A549 (cell line): ENCODE data around the gene FBXO22. TPM values are rescaled to one million over a fixed set of nuclear protein-coding genes. Genes with fewer than 3 reads are reported as not detected.

Experiments used
- ATAC-seq, 2 experiments: fragments of 200-7000 bp in 1 of 2; fragments of >200 bp in 1 of 2; cut with Nextera tagmentation in 1 of 2; cut with Tn5 transposase in 1 of 2; 3 replicates each; pipeline versions ENCODE4 v1.8.0 to v1.9.1; 2018 to 2020; ENCODE audit warnings: mild to moderate bottlenecking in 1 of 2, moderate library complexity in 1 of 2
- CTCF ChIA-PET: fragments of 300-600 bp; sonication (Branson Sonifier 250); formaldehyde crosslinking; extraction: SDS; loops from one replicate; lab custom pipeline; 2021; ENCODE audit warnings: antibody characterized with exemption, inconsistent platforms; lab: Yijun Ruan, JAX
- POLR2A ChIA-PET: fragments of 350-600 bp; formaldehyde crosslinking; extraction: SDS; loops from one replicate; lab custom pipeline; 2021; ENCODE audit warnings: antibody characterized with exemption, inconsistent platforms; lab: Yijun Ruan, JAX
- DNase-seq, 2 experiments: peaks; one replicate each; pipeline versions ENCODE4 v3.0.0 to v3.0.0-alpha.2; 2011 to 2016; ENCODE audit warnings: low read depth in 1 of 2, low spot score in 1 of 2
- FAIRE-seq: peaks from 2 replicates; lab custom pipeline; 2011; peaks lifted over from hg19 to GRCh38; lab: Jason Lieb, UNC
- H3K27ac ChIP-seq, 2 experiments: fragments of >200 bp; sonication (Bioruptor Twin); formaldehyde crosslinking; 3 replicates each; pipeline ENCODE4 v1.5.1; 2016 to 2017
- H3K4me1 ChIP-seq: fragments of >200 bp; sonication (Bioruptor Twin); formaldehyde crosslinking; 3 replicates; pipeline ENCODE4 v1.6.1; 2016
- H3K4me2 ChIP-seq: fragments of >200 bp; sonication (Bioruptor Twin); formaldehyde crosslinking; 3 replicates; pipeline ENCODE4 v1.6.1; 2016
- H3K4me3 ChIP-seq: fragments of >200 bp; sonication (Bioruptor Twin); formaldehyde crosslinking; 3 replicates; pipeline ENCODE4 v1.5.1; 2016
- H3K9me3 ChIP-seq: fragments of >200 bp; sonication (Bioruptor Twin); formaldehyde crosslinking; 3 replicates; pipeline ENCODE4 v1.6.1; 2016
- CBX8 ChIP-seq: fragments of 200-600 bp; sonication (generic); IDR thresholded peaks from 2 replicates; pipeline ENCODE4 v1.6.1; 2016
- CEBPB ChIP-seq, 2 experiments: fragments of >200 bp in 1 of 2; sonication (Bioruptor Twin) in 1 of 2; formaldehyde crosslinking in 1 of 2; IDR thresholded peaks; 2 replicates each; pipeline ENCODE4 v1.6.1; 2012 to 2016
- CHD2 ChIP-seq: fragments of 150-350 bp; IDR thresholded peaks from 2 replicates; pipeline ENCODE4 v1.6.1; 2014; ENCODE audit warnings: low read length; ENCODE audit not compliant: partially characterized antibody
- CHD4 ChIP-seq: fragments of 200-600 bp; sonication (generic); IDR thresholded peaks from 2 replicates; pipeline ENCODE4 v1.6.1; 2016; ENCODE audit warnings: antibody characterized with exemption, mild to moderate bottlenecking, borderline replicate concordance
- CTCF ChIP-seq: fragments of >200 bp; sonication (Bioruptor Twin); formaldehyde crosslinking; IDR thresholded peaks from 3 replicates; pipeline ENCODE4 v1.5.1; 2016
- EHF ChIP-seq: fragments of 250-450 bp; sonication (Bioruptor Pico); IDR thresholded peaks from 2 replicates; pipeline ENCODE4 v1.5.0; 2020; ENCODE audit warnings: mild to moderate bottlenecking
- ELK1 ChIP-seq: fragments of 150-350 bp; IDR thresholded peaks from 2 replicates; pipeline ENCODE4 v1.6.1; 2014; ENCODE audit warnings: low read depth, mild to moderate bottlenecking, low read length
- EP300 ChIP-seq, 2 experiments: fragments of >200 bp; sonication (Bioruptor Twin); formaldehyde crosslinking; IDR thresholded peaks; 2 replicates in 1 of 2; 3 replicates in 1 of 2; pipeline ENCODE4 v1.6.1; 2016 to 2017
- FOSB ChIP-seq: fragments of 250-450 bp; sonication (Bioruptor Pico); IDR thresholded peaks from 2 replicates; pipeline ENCODE4 v1.5.0; 2020; ENCODE audit warnings: mild to moderate bottlenecking, moderate library complexity
- HEYL ChIP-seq: fragments of 250-450 bp; sonication (Bioruptor Pico); IDR thresholded peaks from 2 replicates; pipeline ENCODE4 v1.8.0; 2021; ENCODE audit warnings: mild to moderate bottlenecking, moderate library complexity
- HMGXB4 ChIP-seq: fragments of 250-450 bp; sonication (Bioruptor Pico); IDR thresholded peaks from 2 replicates; pipeline ENCODE4 v1.5.0; 2021; ENCODE audit warnings: mild to moderate bottlenecking, moderate library complexity, borderline replicate concordance
- HOXA7 ChIP-seq: fragments of 250-450 bp; sonication (Bioruptor Pico); IDR thresholded peaks from 2 replicates; pipeline ENCODE4 v1.5.0; 2020; ENCODE audit warnings: mild to moderate bottlenecking, moderate library complexity
- HOXB13 ChIP-seq: fragments of 250-450 bp; sonication (Bioruptor Pico); IDR thresholded peaks from 2 replicates; pipeline ENCODE4 v1.5.0; 2020; ENCODE audit warnings: low read depth, mild to moderate bottlenecking, moderate library complexity
- HOXB5 ChIP-seq: fragments of 250-450 bp; sonication (Bioruptor Pico); IDR thresholded peaks from 2 replicates; pipeline ENCODE4 v1.5.0; 2020; ENCODE audit warnings: mild to moderate bottlenecking, moderate library complexity
- JUN ChIP-seq, 2 experiments: fragments of >200 bp; sonication (Bioruptor Twin); formaldehyde crosslinking; IDR thresholded peaks; 2 replicates in 1 of 2; 3 replicates in 1 of 2; pipeline ENCODE4 v1.6.1; 2016 to 2017
- MAX ChIP-seq: IDR thresholded peaks from 2 replicates; pipeline ENCODE4 v1.6.1; 2012
- MYC ChIP-seq: IDR thresholded peaks from 2 replicates; pipeline ENCODE4 v1.6.1; 2012; ENCODE audit warnings: mild to moderate bottlenecking, inconsistent platforms, low read length, improper control_type of control experiment, borderline replicate concordance
- POLR2A ChIP-seq: IDR thresholded peaks from 2 replicates; pipeline ENCODE4 v1.6.1; 2012; ENCODE audit warnings: mild to moderate bottlenecking, low read length
- RAD21 ChIP-seq, 2 experiments: fragments of >200 bp in 1 of 2; sonication (Bioruptor Twin) in 1 of 2; formaldehyde crosslinking in 1 of 2; IDR thresholded peaks in 1 of 2; conservative IDR thresholded peaks in 1 of 2; 2 replicates in 1 of 2; 3 replicates in 1 of 2; pipeline ENCODE4 v1.6.1; 2012 to 2018; ENCODE audit warnings: inconsistent platforms in 1 of 2
- RNF2 ChIP-seq: fragments of 200-600 bp; sonication (generic); IDR thresholded peaks from 2 replicates; pipeline ENCODE4 v1.6.1; 2016; ENCODE audit warnings: low read depth, mild to moderate bottlenecking, antibody characterized with exemption, moderate library complexity, borderline replicate concordance
- SREBF2 ChIP-seq: fragments of 450-650 bp; IDR thresholded peaks from 2 replicates; pipeline ENCODE4 v1.6.1; 2014; ENCODE audit warnings: mild to moderate bottlenecking, moderate library complexity
- TFCP2L1 ChIP-seq: fragments of 250-450 bp; sonication (Bioruptor Pico); IDR thresholded peaks from 2 replicates; pipeline ENCODE4 v1.5.0; 2021; ENCODE audit warnings: mild to moderate bottlenecking
- ZFP36 ChIP-seq: fragments of 450-650 bp; IDR thresholded peaks from 2 replicates; pipeline ENCODE4 v1.6.1; 2014; ENCODE audit warnings: borderline replicate concordance; ENCODE audit not compliant: partially characterized antibody
- WGBS: methylation state at CpG from one replicate; pipeline ENCODE4 v1.1.6; 2017; ENCODE audit errors: missing lambda C conversion rate; 5-methylcytosine and 5-hydroxymethylcytosine counted together
- polyA plus RNA-seq, 4 experiments: library from polyadenylated mRNA; depleted of rRNA in 3 of 4; stranded (reverse); fragments of >200 nt; fragmentation: RNase III in 1 of 4; extraction: RNeasy Plus Mini Kit Qiagen cat#74134 plus additional on column Dnase treatment in 1 of 4; gene quantifications; 2 replicates in 3 of 4; 3 replicates in 1 of 4; pipeline ENCODE4 v1.2.3, GENCODE V29; 2011 to 2017

Gene FBXO22
- polyA plus RNA-seq, 2 of the 4 experiments (the other 2 are of a cell fraction): 75.1 to 133 TPM

- TF ChIP-seq CTCF (no peak), CHD2 (no peak), MYC (no peak), HOXB13 (CRISPR knock-in tag) (no peak), RNF2 (no peak), EHF (no peak), EP300 (IDR thresholded peaks at IDR 0.05) (no peak)
- TF ChIP-seq, all 56 proteins: peak for 0
Measured at GRCh38 chr15:75930866-75931265, 27.2 kb downstream of the FBXO22 start (continued).

- peak in 1 of 2 experiments; percentile 52; a peak in 2 of 6 replicates for ATAC-seq
- CTCF ChIA-PET: interaction anchor here (1.2 to 1.3 kb wide), 2 partner anchors 9 to 14 kb away, joined by 3 to 4 read pairs; no protein-coding TSS in a partner anchor
Measured at GRCh38 chr15:75942464-75942863, 38.8 kb downstream of the FBXO22 start.

GRCh38 chr15:75943246-75943645 lies 39.6 kb downstream of the FBXO22 start:
- WGBS: 70% methylated on average over 5 of the region's 5 CpGs
- CTCF ChIA-PET: interaction anchor here (1.2 kb wide), 1 partner anchor 15 kb away, joined by 3 read pairs; no protein-coding TSS in a partner anchor
- Histone ChIP-seq H3K4me1 (0 out of 3 replicates have a peak, but pooled peaks cover 4% of the 10 kb centered on the region), H3K4me2 (no peak overlapping the region), H3K9me3 (no peaks in the 10 kb centered on the region), H3K4me3 (no peak overlapping the region), H3K27ac (no peak overlapping the region)
- POLR2A ChIA-PET: no interaction called here
- no peak for FAIRE-seq
- DNase-seq: no peak
- ATAC-seq: peak in 1 of 2 experiments; percentile 25; a peak in 1 of 6 replicates
- TF ChIP-seq MAX (no peak), ZFP36 (no peak), CBX8 (no peak), HEYL (no peak), ELK1 (no peak), CHD4 (no peak), EHF (no peak), POLR2A (no peak), FOSB (CRISPR knock-in tag) (no peak), RAD21 (conservative IDR thresholded peaks at IDR 0.05 in 1 of 2, IDR thresholded peaks at IDR 0.05 in 1 of 2) (no peak), HOXB5 (CRISPR knock-in tag) (no peak), HOXA7 (CRISPR knock-in tag) (no peak), CHD2 (no peak), TFCP2L1 (CRISPR knock-in tag) (no peak)

More at GRCh38 chr15:75942464-75942863, 38.8 kb downstream of the FBXO22 start:
- WGBS: 89% methylated on average over 3 of the region's 3 CpGs
- DNase-seq (no peak), FAIRE-seq (peak; percentile 54)
- TF ChIP-seq HEYL (no peak), CTCF (no peak), CEBPB (IDR thresholded peaks at IDR 0.05) (no peak), SREBF2 (no peak), CHD4 (no peak), HMGXB4 (CRISPR knock-in tag) (no peak), JUN (IDR thresholded peaks at IDR 0.05) (no peak), MAX (no peak)
- Histone ChIP-seq H3K4me3 (no peak overlapping the region), H3K9me3 (no peaks in the 10 kb centered on the region), H3K27ac (no peak overlapping the region), H3K4me1 (0 out of 3 replicates have a peak, but pooled peaks cover 4% of the 10 kb centered on the region), H3K4me2 (no peak overlapping the region)
- POLR2A ChIA-PET: no interaction called here
